NCI-H526 treated with DMSO at 0.1 percent for 48 hours (cell line): ENCODE results near the gene TVP23A.
A peak's percentile ranks its signal among the peaks of the same experiment; 100 is the strongest.
"Not testable (repeated sequence)": the region's sequence is repeated elsewhere in the genome, so short reads cannot be mapped to it uniquely, and the experiment has no call there.

Source experiments
- DNase-seq: peaks from one replicate; lab custom pipeline; 2025; lab: John Stamatoyannopoulos, UW

The TVP23A gene

DNA sequence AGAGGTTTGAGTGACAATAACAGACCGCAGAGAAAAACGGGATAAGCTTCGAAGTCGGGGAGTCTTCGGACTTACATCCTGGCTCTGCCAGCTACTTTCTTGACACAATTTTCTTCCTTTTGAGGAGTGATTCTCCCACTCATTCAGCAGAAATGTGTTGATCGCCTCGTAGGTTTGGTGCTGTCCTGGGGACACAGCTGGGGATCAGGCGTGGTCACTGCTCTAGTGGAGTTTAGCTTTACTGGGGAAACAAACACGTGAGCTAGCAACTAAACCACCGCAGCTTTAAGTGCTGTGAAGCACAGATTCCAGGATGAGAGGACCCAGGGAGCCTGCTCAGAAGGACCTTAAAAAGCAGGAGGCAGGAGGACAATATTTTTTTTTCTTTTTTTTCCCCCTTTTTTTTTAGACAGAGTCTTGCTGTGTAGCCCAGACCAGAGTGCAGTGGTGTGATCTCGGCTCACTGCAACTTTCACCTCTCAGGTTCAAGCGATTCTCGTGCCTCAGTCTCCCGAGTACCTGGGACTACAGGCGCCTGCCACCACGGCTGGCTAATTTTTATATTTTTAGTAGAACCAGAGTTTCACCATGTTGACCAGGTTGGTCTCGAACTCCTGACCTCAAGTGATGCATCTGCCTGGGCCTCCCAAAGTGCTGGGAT lies 74.1 kb downstream of the TVP23A start:
- DNase-seq: no peak

DNA sequence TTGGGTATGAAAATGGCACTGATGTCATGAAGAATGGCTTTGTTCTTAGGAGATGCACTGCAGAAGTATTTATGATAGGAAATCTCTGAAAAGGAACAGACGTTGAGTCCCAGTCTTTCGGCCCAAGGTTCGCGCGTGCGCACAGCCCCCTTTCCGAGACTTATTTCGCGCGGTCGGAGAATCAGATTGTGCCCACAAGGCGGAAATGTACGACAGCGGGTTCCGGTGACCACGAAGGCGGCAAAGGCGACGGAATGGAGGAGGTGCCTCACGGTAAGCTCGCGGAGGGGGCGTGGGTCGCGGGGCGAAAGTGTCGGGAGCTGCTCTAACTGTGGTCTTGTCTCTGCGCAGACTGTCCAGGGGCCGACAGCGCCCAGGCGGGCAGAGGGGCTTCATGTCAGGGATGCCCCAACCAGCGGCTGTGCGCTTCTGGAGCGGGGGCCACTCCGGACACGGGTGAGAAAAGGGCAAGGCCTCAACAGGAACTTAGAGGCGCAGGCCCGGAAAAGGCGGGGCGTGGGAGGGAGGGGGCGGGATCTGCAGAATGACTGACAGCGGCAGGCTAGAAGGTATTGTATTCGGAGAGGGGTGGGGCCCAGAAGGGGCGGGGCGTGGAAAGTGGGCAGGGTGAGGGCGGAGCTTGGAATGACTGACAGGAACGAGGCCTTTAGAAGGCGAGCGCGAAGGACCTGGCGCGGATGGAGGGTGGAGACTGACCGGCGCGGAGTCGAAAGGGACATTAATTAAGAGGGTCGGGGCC lies 74.8 kb downstream of the TVP23A start, which contains the start of gene NUBP1:
Gene NUBP1, plus strand, starts transcription at position 233 of the 760 bp plus-strand sequence. Its CDS starts 22 bp downstream, at position 255.
- DNase-seq: peak; percentile 98

DNA sequence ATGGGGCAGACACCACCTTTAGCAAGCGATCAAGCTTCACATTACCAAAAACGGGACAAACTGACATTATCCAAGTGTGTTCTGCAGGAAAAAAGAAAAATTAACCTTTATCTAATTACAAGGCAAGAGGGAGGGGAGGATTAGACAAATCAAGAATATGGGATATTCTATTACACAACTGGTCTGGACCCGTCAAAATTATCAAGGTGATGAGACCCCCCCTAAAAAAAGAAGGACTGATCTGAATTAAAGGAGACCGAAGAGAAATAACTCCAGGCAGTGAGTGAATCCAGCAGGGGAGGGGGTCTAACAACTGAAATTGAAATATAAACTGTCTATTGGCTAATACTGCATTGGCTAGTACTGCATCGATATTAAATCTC lies 75.4 kb downstream of the TVP23A start:
- no peak for DNase-seq

DNA sequence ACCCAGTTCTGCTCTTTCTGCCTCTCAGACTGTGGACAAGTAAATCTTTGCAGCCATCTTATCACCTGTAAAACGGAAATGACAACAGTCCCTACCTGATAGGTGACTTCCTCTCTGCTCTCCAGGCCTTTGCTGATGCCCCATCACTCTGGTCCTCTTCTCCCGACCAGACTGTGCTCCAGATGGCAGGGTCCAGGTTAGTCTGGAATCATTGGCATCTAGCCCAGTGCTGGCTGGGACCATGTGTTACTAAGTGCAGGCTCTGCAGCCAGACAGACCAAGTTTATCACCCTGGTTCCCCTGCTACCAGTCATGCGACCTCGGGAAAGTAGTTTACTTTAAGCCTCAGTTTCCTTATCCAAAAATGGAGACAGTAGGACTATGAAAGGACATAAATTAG lies 76.8 kb downstream of the TVP23A start:
- DNase-seq: no peak

DNA sequence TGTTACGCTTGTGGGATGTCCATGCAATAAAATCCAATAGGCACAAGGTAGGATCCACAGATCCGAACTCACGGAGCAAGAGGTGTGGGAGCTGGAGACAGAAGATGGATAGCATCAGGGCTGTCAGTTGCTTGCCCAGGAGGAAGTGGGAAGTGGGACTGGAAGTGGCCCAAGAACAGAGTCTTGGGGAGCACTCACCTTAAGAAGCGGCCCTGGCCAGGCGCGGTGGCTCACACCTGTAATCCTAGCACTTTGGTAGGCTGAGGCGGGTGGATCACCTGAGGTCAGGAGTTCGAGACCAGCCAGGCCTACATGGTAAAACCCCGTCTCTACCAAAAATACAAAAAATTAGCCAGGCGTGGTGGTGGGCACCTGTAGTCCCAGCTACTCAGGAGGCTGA lies 77.3 kb downstream of the TVP23A start:
- not testable (repeated sequence) for DNase-seq

DNA sequence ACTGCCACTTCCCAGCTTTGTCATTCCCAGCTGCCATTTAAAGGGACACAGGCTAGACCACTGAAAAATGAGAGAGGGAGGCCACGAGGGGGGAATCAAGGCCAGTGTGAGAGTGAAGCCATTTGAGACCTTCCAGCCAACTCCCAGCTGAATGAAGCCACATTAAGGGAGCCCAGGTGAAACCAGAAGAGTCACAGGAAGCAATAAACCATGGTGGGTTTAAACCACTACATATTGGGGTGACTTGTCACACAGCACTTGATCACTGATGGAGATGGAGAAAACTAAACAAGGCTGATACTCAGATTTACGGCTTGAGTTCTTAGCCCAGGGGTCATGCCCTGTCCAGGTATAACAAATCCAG lies 77.8 kb downstream of the TVP23A start:
- no peak for DNase-seq

DNA sequence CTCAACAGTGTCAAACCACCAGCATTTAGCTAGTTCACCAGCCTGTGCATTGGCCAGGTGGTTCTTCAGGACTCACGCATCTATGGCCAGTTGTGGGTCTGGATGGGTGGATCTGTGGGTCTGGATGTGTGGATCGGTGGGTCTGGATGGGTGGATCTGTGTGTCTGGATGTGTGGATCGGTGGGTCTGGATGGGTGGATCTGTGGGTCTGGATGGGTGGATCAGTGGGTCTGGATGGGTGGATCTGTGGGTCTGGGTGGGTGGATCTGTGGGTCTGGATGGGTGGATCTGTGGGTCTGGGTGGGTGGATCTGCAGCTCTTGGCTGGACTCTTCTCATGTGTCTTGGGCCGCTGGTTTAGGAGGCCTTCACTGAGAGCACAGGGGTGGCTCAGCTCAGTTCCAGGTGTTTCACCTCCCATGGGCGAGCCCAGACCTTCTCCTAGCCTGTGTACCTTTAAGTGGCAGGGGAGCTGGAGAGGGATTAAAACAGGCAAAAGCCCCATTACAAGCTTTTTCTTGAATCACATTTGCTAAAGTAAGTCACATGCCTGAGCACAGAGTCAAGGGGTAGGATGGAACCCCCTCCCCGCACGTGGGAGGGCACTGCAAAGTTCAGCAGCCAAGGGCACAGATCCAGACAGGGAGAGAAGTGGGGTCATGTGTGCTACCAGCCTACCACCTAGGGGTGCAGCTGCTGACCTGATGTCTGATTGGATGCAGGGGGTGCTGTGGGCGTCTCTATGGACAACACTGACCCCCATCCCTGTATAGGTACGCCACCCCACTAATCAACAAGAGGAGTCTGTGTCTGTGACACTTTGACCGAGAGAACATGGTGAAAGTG lies 78.4 kb downstream of the TVP23A start:
- no peak for DNase-seq

DNA sequence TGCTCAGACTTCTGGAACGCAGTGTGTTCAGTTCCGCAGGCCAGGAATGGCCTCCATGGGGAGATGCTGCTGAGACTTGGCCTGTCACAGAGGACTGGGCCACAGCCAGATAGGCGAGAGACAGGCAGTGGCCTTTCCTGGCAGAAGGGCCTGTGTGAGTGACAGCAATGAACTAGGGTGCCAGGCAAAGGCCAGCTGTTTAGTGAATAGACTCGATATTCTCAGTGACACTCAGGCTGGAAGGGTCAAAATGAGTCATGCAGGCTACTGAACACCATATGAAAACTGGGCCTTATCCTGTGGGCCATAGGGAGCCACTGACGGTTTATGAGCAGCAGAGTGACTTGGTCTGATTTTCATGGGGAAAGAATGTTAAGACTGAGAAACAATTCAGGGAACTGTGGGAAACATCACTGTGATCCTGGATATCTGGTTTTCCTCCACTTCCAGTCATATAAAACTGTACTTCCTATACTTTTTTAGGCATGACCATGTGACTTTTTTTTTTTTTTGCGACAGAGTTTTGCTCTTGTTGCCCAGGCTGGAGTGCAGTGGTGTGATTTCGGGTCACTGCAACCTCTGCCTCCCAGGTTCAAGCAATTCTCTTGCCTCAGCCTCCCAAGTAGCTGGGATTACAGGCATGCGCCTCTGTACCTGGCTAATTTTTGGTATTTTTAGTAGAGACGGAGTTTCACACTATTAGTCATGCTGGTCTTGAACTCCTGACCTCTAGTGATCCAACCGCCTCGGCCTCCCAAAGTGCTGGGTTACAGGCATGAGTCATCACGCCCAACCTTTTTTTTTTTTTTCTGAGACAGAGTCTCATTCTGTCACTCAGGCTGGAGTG lies 80.1 kb downstream of the TVP23A start:
- DNase-seq: no peak

DNA sequence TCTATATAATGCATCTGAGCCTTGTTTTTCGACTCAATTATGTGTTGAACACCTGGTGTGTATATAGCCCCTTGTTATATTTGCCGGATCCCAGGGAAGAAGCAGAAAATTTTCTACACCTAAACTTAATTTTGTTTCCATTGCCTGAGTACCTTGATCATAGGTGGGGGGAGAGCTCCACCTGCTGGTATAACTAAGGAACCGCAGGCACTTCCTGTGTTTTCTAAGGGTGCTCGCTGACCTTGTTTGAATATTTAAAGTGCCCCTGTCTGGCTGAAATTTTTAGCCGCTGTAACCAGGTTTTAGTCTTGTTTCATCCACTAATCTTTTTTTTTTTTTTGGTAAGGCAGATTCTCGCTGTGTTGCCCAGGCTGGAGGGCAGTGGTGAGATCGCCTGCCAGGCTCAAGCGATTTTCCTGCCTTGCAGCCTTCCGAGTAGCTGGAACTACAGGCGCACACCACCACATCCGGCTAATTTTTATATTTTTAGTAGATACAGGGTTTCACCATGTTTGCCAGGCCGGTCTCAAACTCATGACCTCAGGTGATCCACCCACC lies 81.4 kb downstream of the TVP23A start:
- DNase-seq: peak; percentile 73

DNA sequence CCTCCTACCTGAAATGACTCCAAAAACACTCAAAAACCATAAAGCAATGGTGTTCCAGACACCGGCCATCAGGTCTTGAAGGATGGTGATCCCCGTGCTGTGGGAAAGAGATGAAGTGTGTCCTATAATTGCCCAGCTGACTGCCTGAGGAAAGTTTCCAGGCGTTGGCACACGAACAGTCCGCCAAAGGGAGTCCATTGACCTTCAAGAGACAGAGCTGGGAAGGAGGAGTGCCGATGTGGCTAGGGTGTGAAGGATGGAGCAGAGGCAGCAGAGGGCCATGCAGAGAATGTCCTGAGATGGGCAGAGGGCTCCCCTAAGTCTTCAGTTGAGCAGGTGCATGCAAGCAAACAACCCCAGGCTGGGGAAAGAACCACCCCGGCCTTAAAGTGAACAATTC lies 86.8 kb downstream of the TVP23A start:
- DNase-seq: no peak

DNA sequence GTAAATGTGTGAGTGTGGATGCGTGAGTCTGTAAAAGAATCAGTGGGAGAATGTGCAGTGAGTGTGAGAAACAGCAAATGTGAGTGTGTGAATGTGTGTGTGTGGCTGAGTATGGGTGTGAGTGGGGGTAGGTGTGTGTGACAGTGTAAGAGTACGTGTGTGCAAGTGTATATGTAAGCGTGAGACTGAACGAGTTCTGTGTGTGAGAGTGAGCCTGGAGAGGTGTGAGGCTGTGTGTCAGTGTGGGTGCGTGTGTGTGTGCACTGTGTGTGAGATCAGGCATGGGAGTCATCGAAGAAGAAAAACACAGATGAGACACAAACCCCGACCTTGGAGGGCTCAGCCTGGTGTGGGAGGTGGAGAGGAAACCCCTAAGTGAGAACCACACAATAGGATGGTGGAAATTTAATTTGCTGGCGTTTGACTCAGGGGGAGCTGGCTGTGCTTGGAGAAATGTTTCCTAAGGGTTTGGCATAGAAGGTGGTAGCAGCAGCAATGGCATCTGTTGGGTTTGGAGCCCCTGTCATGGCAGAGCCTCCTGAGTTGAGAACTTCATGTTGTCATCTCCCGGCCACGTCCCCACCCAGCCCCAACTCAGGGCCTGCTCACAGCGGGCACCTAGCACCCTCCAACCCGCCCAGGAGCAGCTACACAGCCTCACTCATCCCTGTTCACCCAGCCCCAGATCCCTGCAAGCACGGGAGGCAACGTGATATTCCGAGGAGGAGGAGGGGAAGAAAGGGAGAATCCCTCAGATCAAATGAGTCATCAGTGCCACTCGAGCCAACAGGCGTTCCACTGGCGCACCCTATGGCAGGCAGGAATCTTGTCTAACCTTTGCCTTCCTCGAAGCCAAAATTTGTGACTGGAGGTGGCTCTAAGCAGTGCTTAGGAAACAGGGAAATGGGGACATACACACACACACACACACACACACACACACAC lies 89.2 kb downstream of the TVP23A start:
- no peak for DNase-seq

DNA sequence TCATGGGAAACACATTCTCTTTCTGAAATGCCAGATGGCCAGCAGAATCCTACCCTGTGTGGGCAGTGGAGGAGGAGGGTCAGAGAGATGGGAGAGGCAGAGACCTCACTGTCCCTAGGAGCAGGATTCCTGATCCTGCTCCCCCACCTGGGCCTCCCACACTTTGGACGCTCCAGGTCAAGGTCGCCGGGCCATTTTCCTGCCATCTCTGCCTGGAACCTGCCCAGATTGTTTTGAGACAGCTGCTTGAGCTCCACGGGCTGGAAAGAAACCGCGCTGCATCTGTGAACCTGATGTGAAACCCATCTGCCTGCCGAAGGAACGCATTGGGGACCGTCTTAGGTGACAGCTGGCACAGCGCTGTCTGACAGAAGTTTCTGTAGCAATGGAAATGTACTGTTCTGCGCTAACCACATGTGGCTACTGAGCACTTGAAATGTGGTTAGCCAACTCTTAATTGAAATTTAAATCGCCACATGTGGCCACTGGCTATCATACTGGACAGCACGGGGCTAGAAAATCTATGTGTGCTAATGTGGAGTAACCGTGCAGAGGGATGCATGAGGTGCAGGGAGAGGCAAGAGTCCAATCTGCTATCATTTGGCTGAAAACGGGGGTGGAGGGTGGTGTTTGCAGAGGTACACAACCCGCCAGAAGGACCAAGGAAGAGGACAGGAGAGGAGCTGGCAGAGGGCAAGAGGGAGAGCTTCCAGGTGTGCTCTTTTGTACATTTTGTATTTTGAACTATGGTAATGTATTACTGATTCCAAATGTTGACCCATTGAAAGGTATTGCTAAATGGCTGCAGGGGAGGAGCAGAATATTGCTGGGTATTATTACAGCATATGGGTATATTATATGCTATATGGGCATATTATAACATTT lies 90.3 kb downstream of the TVP23A start:
- no peak for DNase-seq
